ENCODE data around the gene VEGFD.

DNA sequence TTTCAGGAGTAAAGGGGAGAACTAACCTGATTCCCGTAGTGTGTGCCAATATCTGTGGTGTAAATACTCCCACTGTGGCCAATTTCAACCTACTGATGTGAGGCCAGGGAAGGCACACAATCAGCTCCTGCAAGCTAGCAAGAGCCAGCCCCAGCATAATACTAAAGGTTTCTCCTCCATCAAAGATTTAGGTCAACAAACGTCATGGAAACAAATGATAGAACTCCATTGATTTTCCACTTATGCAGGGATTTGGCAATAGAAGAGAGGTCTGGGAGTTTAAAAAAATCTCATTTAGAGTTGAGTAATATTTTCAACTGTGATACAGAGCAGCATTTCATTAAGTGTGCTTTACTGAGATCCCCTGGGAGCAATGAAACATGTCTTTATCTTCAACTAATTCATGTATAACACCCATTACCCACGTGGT lies 15.8 kb upstream of the VEGFD start:
- TF ChIP-seq, protein P1, sequence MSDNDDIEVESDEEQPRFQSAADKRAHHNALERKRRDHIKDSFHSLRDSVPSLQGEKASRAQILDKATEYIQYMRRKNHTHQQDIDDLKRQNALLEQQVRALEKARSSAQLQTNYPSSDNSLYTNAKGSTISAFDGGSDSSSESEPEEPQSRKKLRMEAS (IDR thresholded peaks at IDR 0.05; ENCODE audit: insufficient read depth, insufficient read length) = no peak
- TF ChIP-seq POLR2AphosphoS5 (IDR thresholded peaks at IDR 0.05; ENCODE audit: insufficient read depth, low read depth, low read length) = no peak
- TF ChIP-seq, protein P2, sequence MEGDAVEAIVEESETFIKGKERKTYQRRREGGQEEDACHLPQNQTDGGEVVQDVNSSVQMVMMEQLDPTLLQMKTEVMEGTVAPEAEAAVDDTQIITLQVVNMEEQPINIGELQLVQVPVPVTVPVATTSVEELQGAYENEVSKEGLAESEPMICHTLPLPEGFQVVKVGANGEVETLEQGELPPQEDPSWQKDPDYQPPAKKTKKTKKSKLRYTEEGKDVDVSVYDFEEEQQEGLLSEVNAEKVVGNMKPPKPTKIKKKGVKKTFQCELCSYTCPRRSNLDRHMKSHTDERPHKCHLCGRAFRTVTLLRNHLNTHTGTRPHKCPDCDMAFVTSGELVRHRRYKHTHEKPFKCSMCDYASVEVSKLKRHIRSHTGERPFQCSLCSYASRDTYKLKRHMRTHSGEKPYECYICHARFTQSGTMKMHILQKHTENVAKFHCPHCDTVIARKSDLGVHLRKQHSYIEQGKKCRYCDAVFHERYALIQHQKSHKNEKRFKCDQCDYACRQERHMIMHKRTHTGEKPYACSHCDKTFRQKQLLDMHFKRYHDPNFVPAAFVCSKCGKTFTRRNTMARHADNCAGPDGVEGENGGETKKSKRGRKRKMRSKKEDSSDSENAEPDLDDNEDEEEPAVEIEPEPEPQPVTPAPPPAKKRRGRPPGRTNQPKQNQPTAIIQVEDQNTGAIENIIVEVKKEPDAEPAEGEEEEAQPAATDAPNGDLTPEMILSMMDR (IDR thresholded peaks at IDR 0.05; ENCODE audit: extremely low read depth in 1 of 2, insufficient read depth in 1 of 2, low read depth in 1 of 2, low read length in 2 of 2) = no peak
- TF ChIP-seq POLR2A (IDR thresholded peaks at IDR 0.05; ENCODE audit: low read depth, low read length) = no peak
- no peak for TF ChIP-seq EZH2 (IDR thresholded peaks at IDR 0.05; ENCODE audit: borderline replicate concordance, low read depth, low read length, severe bottlenecking)
